CD4-positive, alpha-beta T cell treated with Interleukin-2 at 100 ng/mL for 4 hours (primary cell): ENCODE data around the gene GLIS1.

Source experiments
- DNase-seq: peaks from one replicate; pipeline ENCODE4 v3.0.0-alpha.2; 2020; ENCODE audit warnings: low spot score

GLIS1 gene

DNA sequence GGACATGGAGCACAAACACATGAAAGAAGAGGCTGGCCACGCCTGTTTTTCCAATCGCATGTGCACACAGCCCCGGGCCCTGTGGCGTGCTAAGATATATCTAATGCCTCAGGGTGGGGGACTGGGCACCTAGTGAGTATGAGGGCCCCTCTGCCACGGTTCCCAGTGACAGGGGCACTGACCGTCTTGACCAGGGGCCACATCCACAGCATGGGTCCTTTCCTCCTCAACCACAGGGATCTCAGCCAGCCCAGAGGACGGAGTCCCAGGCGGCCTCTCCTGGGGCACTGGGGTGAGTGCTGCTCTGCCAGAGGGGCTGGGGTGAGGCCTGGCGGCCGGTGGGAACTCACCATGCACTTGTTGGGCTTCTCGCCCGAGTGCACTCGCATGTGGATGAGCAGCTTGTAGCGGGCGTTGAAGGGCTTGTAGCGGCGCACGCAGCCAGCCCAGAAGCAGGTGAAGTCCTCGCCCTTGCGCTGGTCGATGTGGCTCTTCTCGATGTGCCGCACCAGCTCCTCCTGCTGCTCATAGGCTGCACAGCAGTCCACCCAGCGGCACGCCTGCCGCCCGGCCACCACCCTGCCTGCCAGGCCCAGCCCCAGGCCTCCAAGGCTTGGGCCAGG, 145.1 kb downstream of the GLIS1 start:
- DNase-seq = no peak

DNA sequence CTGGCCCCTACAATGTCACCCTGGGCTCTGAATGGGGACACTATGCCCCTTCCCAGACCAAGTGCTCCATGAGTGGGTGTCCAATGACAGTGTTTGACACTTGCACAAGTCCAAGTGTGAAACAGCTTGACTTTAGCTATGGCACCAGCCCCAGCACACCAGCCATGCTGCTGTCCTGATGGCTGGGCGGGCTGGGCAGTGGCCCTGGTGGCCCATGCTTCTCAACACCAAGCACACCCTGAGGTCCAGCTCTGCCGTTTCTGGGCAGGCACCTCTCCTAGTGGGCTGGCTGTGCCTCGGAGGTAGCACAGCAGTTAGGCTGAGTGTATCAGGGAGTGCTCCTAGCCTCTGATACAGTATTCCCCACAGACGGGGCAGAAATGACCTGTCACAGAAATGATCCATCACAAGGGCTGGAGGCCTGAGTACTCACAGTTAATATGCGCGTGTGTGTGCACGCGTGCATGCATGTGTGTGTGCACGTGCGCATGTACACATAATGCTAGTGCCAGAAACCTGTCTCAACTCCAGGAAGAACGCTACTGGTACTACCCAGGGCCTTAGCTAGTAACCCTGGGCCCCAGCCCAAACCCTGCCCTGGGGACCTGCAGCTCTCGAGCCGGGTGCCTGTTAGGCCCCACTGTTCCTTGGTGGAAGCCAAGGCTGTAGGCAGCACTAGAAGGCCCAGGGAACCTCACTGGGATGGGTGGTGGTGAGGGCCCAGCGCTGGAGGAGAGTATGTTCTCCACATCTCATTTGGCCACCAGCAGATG, 145.8 kb downstream of the GLIS1 start:
- no peak for DNase-seq

GRCh38 chr1:53592521-53592982, 146.4 kb downstream of the GLIS1 start:
- DNase-seq = no peak

GRCh38 chr1:53591924-53592323, 147.0 kb downstream of the GLIS1 start:
- DNase-seq = no peak

- no peak for DNase-seq
These were observed 148.1 kb downstream of the GLIS1 start for GRCh38 chr1:53590531-53591515.

DNA sequence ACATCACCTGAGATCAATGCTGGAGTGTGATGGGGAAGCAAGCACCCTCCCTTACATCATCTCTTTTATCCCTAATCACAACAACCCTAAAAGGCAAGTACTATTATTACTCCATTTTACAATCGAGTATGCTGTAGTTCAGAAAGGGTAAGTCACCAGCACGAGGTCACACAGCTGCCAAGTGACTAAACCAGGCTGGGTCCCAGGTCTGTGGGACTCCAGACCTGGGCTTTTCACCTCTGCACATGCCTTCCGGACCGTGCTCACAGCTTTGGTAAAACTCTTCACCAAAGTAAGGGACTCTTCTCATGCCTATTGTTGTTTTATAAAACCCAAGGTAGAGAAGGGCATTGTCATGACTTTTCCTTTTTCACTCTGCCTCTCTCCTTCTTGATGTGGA, 148.9 kb downstream of the GLIS1 start:
- DNase-seq = no peak

- DNase-seq = no peak
These were observed 149.7 kb downstream of the GLIS1 start for GRCh38 chr1:53589043-53589887.

- DNase-seq = no peak
These were observed 150.7 kb downstream of the GLIS1 start for GRCh38 chr1:53588053-53588779.

- no peak for DNase-seq
These were observed 151.5 kb downstream of the GLIS1 start for GRCh38 chr1:53587252-53587988.

DNA sequence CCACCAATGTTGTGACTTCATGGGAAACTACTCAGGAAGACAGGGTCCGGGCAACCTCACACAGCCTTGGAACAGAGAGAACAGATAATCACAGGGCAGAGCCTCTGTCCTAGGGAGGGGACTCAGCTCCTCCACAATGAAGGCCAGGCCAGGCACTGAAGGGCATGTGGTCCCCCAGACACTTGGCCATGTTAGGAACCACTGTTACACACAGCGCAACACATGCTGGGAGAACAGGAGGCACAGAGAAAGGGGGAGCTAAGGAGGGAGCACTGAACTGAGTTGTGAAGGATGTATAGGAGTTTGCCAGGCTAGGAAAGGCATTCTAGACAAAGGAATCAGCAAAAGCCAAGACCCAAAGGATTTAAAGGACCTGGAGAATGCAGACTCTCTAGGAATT, 152.2 kb downstream of the GLIS1 start:
- no peak for DNase-seq

DNA sequence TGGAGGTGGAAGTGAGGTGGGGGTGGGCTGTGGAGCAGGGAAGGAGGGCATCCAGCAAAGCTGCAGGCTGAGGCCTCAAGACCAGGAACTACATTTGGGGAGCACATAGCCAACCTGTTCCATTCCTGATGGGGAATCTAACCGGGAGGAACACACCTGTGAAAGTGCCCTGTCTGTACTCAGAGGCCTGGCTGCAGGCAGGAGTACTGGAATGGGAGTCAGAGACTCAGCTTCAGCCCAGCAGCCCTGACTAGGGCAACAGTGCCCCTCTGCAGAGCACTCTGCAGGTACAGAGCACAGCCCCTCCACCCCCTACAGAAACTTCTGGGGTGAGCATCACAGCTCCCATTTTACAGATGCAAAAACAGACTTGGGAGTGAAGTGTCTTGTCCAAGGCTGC, 153.4 kb downstream of the GLIS1 start:
- DNase-seq = no peak

DNA sequence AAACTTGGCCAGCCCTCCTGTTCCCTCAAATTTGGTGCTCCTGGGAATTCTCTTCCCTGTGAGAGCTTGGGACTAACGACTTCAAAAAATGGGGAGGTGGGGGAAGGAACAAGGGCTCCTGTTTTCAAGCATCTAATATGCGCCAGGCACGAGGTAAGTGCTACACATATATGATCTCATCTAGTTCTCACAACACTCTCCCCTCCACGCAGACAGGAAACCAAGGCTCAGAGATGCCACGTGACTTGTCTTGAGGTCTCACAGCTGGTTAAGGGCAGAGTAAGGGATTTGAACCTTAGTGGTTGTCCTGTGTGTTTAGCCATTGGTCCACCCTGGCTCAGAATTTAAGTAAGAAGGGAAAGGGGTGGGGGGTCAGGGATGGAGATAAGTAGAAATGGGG, 153.8 kb downstream of the GLIS1 start:
- DNase-seq = peak; percentile 60

GRCh38 chr1:53584777-53585107, 154.2 kb downstream of the GLIS1 start:
- no peak for DNase-seq

DNA sequence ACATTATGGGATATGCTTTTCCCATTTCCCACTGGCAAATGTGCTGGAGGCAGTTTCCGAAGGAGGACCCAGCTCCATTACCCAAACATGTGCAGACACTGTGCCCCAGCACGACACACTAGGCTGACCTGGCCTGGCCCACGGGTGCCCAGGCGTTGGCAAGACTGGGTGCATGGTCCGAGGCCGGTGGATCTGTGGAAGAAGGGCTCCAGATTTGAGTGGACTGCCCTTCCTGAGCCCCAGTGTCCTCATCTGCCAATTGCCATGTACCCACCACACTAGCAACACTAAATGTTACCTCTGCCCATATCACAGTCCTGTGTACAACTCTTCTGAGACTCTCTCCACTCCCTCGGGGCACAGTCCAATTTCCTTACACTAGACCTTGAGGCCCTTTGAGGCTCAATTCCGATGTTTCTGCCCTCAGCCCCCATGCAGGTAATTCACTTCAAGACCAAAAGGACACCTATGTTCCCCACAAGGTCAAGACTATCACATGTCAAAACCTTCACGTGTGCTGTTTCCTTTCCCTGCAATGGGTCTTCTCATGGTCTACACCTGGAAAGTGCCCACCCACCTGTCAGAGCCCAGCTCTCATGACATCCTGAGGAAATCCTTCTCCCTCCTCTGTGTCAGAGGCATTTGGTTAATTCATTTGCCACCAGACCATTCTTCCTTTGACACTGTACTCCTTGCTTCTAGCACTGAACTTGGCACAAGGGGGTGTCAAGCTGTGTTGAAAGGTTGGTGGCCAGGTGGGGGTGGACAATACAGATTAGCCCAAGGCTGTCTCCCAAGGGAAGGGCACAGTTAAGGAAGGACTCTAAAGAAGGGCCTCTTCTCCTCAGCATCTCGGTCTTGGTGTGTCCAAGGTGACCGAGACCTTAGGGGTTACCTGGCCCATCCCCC, 154.8 kb downstream of the GLIS1 start:
- DNase-seq = no peak

- no peak for DNase-seq
These were observed 155.7 kb downstream of the GLIS1 start for GRCh38 chr1:53583021-53583867.

DNA sequence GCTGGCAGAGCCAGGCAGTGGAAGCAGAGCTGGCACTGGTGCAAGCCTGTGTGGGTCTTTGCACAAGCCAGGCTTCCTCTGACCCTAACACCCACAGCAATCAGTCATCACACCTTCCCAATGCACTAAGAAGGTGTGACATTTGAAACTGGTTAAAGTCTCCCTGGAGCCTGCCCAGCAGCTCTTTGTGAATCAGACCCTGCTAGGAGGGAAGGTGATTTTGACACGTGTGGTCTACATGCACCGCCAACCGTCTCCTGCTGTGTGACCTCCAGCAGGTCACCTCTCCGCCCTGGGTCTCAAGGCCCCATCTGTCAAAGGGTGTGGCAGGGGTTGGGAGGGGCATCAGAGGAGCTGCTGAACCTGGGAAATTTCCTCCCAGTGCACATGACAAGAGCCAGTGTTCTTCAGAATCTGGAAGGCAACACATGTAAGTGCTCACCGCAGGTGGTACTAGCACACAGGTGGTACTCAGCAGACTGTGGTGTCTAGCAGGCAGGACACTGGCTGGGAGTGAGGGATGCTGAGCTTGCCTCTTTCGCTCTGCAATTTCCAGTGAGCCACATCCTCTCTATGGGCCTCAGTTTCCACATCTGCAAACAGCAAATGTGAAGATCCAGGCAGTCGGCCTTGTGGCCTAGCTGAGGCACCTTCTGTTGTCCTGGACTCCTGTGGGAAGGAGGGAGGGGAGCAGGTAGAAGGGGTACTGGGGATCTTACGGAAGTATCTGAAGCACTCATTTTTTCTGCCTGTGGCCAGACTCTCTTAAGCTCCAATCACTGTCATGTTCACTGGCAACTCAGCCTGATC, 156.5 kb downstream of the GLIS1 start:
- DNase-seq = peak; percentile 39

GRCh38 chr1:53581476-53581875, 157.5 kb downstream of the GLIS1 start:
- DNase-seq = no peak
